Activated CD8-positive, alpha-beta memory T cell treated with anti-CD3 and anti-CD28 coated beads for 24 hours (primary cell): Measurements from ENCODE around the gene UGGT2.
"Not testable (repeated sequence)": the region's sequence is repeated elsewhere in the genome, so short reads cannot be mapped to it uniquely, and the experiment has no call there.

Experiments used
- DNase-seq: peaks from one replicate; pipeline ENCODE4 v3.0.0-alpha.2; 2020

UGGT2 gene

DNA sequence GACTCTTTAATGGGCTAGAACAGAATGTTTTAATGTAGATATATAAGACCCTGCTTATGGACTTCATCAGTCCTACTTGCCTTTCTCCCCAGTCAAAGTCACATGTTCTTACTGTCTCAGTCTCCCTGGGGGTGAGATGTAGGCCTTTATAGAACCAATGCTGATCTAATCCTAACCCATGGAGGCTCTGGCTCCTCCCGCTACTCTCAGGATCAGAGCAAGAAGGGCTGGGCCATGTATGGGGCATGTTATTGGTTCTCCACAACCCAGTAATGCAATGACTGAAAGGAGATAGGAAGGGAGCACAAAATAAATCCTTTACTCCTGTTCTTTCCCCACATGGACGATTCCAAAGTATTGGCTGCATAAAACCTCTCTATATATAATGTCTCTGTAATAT is 82.3 kb downstream of the UGGT2 start:
- no peak for DNase-seq

DNA sequence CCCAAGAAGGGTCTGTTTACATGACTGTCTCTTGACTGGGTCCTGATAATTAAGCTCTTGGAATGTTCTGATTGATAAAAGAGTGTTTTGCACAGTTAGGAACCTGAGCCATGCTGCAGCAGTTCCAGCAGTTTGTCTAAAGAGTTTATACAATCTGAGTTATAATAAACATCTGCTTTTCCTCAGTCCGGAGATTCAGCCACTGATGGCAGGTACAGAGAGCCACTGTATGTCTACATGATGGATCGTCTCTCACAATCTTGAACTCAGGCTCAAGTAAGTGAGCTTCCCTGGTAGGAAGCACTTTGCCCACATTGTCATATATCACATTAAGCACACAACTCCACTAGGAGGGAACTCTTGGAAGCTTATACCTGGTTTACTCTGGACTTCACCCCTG is 84.3 kb downstream of the UGGT2 start:
- DNase-seq, result no peak

DNA sequence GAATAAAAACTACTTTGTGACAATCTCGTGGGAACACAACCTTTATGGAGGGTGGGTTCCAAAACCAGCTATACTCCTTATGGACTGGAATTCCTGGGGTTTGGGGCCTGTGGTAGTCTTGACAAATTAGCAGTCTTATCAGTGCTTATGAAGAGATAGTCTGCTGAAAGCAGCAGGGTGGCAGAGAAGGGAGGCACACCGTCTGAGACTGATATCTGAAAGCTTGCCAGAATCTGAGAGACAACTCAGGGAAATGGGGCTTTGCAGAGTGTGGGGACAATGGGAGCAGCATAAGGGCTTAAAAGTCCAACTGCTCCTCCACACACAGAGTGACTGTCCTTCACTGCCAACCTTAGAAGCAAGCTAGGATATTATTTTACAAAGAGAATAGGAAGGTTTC is 95.9 kb downstream of the UGGT2 start:
- no peak for DNase-seq

- no peak for DNase-seq
These were observed 96.5 kb downstream of the UGGT2 start for GRCh38 chr13:95956589-95957148.

DNA sequence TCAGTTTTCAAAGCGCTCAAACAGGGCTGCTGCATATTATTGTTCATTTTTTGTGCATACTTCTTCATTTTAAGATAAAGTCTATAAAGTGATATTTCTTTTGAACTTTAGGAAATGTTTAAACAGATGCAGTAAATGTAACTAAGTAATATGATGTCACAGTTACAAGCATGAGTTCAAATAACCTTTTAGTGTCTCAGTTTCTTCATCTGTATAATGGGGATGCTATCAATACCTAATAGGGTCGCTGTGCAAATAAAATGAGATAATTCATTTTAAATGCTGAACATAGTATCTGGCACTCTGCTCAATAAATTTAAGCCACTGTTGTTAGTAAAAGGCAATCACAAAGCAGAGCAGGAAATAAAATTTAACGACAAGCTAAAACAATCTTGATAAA is 97.5 kb downstream of the UGGT2 start:
- no peak for DNase-seq

- no peak for DNase-seq
These were observed 97.9 kb downstream of the UGGT2 start for GRCh38 chr13:95955255-95955654.

DNA sequence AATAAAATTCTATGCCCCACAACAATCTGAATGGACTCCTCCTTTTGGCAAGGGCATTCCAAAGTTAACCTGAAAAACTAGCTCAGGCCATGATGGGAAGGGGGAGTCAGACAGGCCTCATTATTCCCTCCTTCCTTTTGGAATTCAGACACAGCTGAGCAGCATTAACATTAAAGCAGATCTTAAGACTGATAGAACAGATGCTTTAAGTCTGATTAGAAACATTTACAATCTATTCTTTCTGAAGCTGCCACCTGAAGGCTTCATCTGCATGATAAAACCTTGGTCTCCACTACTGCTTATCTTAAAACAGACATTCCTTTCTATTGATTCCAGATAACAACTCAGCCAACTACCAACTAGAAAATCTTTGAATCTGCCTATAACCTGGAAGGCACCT is 98.9 kb downstream of the UGGT2 start:
- no peak for DNase-seq

GRCh38 chr13:95950103-95950502 is 103.1 kb downstream of the UGGT2 start:
- no peak for DNase-seq

DNA sequence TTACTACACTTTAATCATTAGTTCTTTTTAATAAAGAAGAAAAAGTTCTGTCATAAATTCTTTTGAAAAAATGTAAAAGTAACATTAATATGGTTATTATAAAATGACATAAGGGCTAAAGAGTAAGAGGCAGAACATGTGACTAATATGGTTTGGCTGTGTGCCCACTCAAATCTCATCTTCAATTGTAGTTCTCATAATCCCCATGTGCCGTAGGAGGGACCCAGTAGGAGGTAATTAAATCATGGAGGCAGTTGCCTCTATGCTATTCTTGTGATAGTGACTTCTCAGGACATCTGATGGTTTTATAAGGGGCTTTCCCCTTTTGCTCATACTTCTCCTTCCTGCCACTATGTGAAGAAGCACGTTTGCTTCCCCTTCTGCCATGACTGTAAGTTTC is 104.5 kb downstream of the UGGT2 start:
- DNase-seq, result no peak

- no peak for DNase-seq
These were observed 115.4 kb downstream of the UGGT2 start for GRCh38 chr13:95937714-95938320.

- no peak for DNase-seq
These were observed 121.7 kb downstream of the UGGT2 start for GRCh38 chr13:95931300-95932025.

DNA sequence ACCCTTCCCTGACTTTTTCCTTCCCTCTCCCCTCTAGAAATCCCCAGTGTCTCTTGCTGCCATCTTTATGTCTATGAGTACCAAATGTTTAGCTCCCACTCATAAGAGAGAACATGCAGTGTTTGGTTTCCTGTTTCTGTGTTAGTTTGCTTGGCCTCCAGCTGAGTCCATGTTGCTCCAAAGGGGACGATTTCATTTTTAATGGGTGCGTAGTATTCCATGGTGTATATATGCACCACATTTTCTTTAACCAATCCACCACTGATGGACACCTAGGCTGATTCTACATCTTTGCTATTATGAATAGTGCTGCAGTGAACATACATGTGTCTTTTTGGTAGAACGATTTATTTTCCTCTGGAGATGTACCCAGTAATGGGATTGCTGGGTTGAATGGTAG is 123.8 kb downstream of the UGGT2 start:
- DNase-seq, result no peak

DNA sequence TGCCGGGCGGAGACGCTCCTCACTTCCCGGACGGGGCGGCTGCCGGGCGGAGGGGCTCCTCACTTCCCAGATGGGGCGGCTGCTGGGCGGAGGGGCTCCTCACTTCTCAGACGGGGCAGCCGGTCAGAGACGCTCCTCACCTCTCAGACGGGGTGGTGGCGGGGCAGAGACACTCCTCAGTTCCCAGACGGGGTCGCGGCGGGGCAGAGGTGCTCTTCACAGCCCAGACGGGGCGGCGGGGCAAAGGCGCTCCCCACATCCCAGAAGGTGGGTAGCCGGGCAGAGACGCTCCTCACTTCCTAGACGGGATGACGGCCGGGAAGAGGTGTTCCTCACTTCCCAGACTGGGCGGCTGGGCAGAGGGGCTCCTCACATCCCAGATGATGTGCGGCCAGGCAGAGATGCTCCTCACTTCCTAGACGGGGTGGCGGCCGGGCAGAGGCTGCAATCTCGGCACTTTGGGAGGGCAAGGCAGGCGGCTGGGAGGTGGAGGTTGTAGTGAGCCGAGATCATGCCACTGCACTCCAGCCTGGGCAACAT is 124.8 kb downstream of the UGGT2 start:
- not testable (repeated sequence) for DNase-seq

GRCh38 chr13:95926231-95926630 is 127.0 kb downstream of the UGGT2 start:
- DNase-seq, result no peak

DNA sequence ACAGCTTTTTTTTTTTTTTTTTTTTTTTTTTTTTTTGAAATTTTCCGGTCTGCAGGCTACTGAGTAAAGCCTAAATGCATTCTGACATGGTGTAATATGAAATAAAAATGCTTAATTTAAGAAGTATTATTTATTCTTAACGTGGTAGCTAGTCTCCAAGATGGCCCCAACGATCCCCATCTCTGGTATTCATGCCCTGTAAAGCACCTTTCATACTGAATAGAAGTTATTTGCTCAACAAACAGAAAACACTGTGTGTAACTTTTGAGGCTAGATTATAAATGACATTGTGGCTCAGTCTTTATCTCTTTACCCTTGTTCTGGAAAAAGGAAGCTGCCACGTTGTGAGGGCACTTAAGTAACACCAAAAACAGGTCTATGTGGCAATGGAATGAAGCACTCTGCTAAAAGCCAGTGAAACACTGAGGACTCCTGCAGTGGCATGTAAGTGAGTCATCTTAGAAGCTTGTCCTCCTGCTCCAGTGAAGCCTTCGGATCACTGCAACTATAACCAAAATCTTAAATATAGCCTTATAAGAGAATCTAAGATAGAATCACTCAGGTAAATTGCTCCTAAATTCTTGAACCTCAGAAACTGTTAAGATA is 128.7 kb downstream of the UGGT2 start:
- no peak for DNase-seq

- no peak for DNase-seq
These were observed 131.7 kb downstream of the UGGT2 start for GRCh38 chr13:95921485-95921884.

DNA sequence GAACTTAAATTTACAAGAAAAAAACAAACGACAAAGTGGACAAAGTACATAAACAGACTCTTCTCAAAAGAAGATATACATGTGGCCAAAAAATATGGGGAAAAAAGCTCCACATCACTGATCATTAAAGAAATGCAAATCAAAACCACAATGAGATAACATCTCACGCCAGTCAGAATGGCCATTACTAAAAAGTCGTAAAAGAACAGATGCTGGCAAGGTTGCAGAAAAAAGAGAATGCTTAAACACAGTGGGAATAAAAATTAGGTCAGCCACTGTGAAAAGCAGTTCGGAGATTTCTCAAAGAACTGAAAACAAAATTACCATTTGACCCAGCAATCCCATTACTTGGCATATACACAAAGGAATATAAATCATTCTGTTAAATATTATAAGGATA is 132.7 kb downstream of the UGGT2 start:
- no peak for DNase-seq

- DNase-seq, result no peak
These were observed 134.3 kb downstream of the UGGT2 start for GRCh38 chr13:95918860-95919259.

GRCh38 chr13:95914991-95915501 is 138.2 kb downstream of the UGGT2 start:
- no peak for DNase-seq

DNA sequence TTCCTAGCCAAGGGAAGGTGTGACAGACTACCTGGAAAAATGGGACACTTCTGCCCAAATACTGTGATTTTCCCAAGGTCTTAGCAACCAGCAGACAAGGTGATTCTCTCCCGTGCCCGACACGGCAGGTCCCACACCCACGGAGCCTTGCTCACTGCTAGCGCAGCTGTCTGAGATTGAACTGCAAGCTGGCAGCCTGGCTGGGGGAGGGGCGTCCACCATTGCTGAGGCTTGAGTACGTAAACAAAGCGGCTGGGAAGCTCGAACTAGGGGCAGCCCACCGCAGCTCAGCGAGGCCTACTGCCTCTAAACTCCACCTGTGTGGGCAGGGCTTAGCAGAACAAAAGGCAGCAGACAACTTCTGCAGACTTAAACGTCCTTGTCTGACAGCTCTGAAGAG is 146.2 kb downstream of the UGGT2 start:
- DNase-seq, result no peak

GRCh38 chr13:95903569-95903968 is 149.6 kb downstream of the UGGT2 start:
- DNase-seq, result no peak

GRCh38 chr13:95902741-95903140 is 150.5 kb downstream of the UGGT2 start:
- no peak for DNase-seq

GRCh38 chr13:95898256-95898655 is 154.9 kb downstream of the UGGT2 start:
- DNase-seq, result no peak

DNA sequence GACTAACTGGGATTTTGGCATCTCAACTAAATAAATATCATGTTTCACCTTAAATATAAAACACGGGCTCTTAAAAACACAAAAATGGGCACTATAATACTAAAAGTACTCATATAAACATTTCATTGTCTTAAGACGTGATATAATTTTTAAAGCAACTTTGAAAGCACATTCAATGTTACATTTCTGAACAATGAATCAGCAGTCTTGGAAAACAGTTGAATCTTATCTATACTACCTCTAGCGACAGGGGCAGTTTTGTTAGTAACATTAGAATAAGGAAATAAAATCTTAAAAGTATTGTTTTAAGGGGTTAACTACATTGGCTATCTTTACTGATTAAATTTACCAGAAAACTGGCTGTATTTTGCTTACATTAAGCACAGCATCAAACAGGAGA is 156.9 kb downstream of the UGGT2 start:
- DNase-seq, result no peak
